K562 (cell line): ENCODE results near the gene VGLL2.

Experiments
- CHD2 ChIP-seq: IDR thresholded peaks from 2 replicates; pipeline ENCODE4 v1.6.1; 2011; ENCODE audit warnings: low read depth, low read length
- CTCF ChIP-seq, 3 experiments: IDR thresholded peaks in 2 of 3; conservative IDR thresholded peaks in 1 of 3; 2 replicates each; pipeline ENCODE4 v1.5.1; 2011 to 2012; ENCODE audit warnings: low read length in 3 of 3, mild to moderate bottlenecking in 3 of 3, control low read depth in 2 of 3, improper control_type of control experiment in 1 of 3, inconsistent platforms in 1 of 3, low read depth in 1 of 3, mixed read lengths in 1 of 3, moderate library complexity in 1 of 3; ENCODE audit not compliant: insufficient read depth in 2 of 3
- EZH2 ChIP-seq: IDR thresholded peaks from 2 replicates; pipeline ENCODE4 v1.6.1; 2012; ENCODE audit warnings: low read depth, mild to moderate bottlenecking, inconsistent platforms, low read length, borderline replicate concordance
- GMEB1 ChIP-seq: fragments of 250-450 bp; sonication (Bioruptor Pico); IDR thresholded peaks from 2 replicates; pipeline ENCODE4 v1.4.0; 2020; ENCODE audit warnings: mild to moderate bottlenecking
- NBN ChIP-seq: fragments of 450-650 bp; IDR thresholded peaks from 2 replicates; pipeline ENCODE4 v1.6.1; 2016; ENCODE audit warnings: low read depth, mild to moderate bottlenecking
- POLR2G ChIP-seq: fragments of 200-400 bp; formaldehyde crosslinking; IDR thresholded peaks from 2 replicates; pipeline ENCODE4 v1.6.1; 2017; ENCODE audit warnings: low read depth, mild to moderate bottlenecking, antibody characterized with exemption, low read length, moderate library complexity
- TCFL5 ChIP-seq: fragments of 250-450 bp; sonication (Bioruptor Pico); conservative IDR thresholded peaks from 2 replicates; pipeline ENCODE4 v1.6.1; 2021; ENCODE audit warnings: mild to moderate bottlenecking, moderate library complexity, matching md5 sums
- YY1 ChIP-seq, 3 experiments: IDR thresholded peaks; 2 replicates each; pipeline ENCODE4 v1.6.1; 2011; ENCODE audit warnings: low read length in 2 of 3, mild to moderate bottlenecking in 2 of 3, moderate library complexity in 2 of 3, borderline replicate concordance in 1 of 3, control low read depth in 1 of 3, low read depth in 1 of 3; ENCODE audit not compliant: insufficient read depth in 3 of 3, insufficient replicate concordance in 2 of 3, control insufficient read depth in 1 of 3, insufficient read length in 1 of 3; ENCODE audit errors: extremely low read depth in 1 of 3
- ZNF263 ChIP-seq: sonication (generic); formaldehyde crosslinking; IDR thresholded peaks from 2 replicates; pipeline ENCODE4 v1.8.0; 2022; ENCODE audit warnings: mild to moderate bottlenecking, missing genetic modification reagents, borderline replicate concordance
- ZZZ3 ChIP-seq: fragments of 450-650 bp; IDR thresholded peaks from 2 replicates; pipeline ENCODE4 v1.6.1; 2016; ENCODE audit warnings: antibody characterized with exemption, mild to moderate bottlenecking, moderate library complexity

- no peak for TF ChIP-seq TCFL5 (CRISPR knock-in tag)
- TF ChIP-seq CTCF (IDR thresholded peaks at IDR 0.05 in 2 of 3, conservative IDR thresholded peaks at IDR 0.05 in 1 of 3; ENCODE audit: insufficient read depth in 2 of 3, low read depth in 1 of 3, low read length in 3 of 3), result no peak
- no peak for TF ChIP-seq YY1 (IDR thresholded peaks at IDR 0.05; ENCODE audit: borderline replicate concordance in 1 of 3, control insufficient read depth in 1 of 3, extremely low read depth in 1 of 3, insufficient read depth in 3 of 3, insufficient read length in 1 of 3, insufficient replicate concordance in 2 of 3, low read depth in 1 of 3, low read length in 2 of 3)
- no peak for TF ChIP-seq EZH2
- TF ChIP-seq ZNF263, result no peak
- TF ChIP-seq NBN, result no peak
- TF ChIP-seq POLR2G, result no peak
- TF ChIP-seq ZZZ3, result no peak
- TF ChIP-seq GMEB1 (CRISPR knock-in tag), result no peak
- no peak for TF ChIP-seq CHD2
Observed at GRCh38 chr6:117272032-117272866, 6.9 kb downstream of the VGLL2 start.
